Fibroblast of lung (primary cell): ENCODE results near the gene MLLT10.

Experiments
- CTCF ChIP-seq, 2 donors: IDR thresholded peaks in 1 of 2; conservative IDR thresholded peaks in 1 of 2; 1 replicate in 1 of 2; 2 replicates in 1 of 2; pipeline ENCODE4 v1.5.1; 2011 to 2012; ENCODE audit warnings: low read length in 2 of 2, control low read depth in 1 of 2, inconsistent platforms in 1 of 2, low read depth in 1 of 2, mild to moderate bottlenecking in 1 of 2
- EZH2 ChIP-seq: IDR thresholded peaks from 2 replicates; pipeline ENCODE4 v1.5.1; 2012; ENCODE audit warnings: low read length, control low read depth, mild to moderate bottlenecking; ENCODE audit errors: missing control alignments

GRCh38 chr10:21707498-21707897 is 173.5 kb downstream of the MLLT10 start:
- no peak for TF ChIP-seq CTCF (conservative IDR thresholded peaks at IDR 0.05 in 1 of 2, IDR thresholded peaks at IDR 0.05 in 1 of 2; ENCODE audit: low read depth in 1 of 2, low read length in 2 of 2)
- TF ChIP-seq EZH2: no peak
